ACHN (cell line): ENCODE results near the gene GJB5.

ENCODE experiments used
- DNase-seq: peaks from one replicate; pipeline ENCODE4 v3.0.0-alpha.2; 2015
- in situ Hi-C: cut with HindIII; loops from 2 replicates; pipeline ENCODE4 v1.10.0; 2017; ENCODE audit warnings: low sequenced_read_pairs, low pct_ligation_motif_present, low pct_unique_long_range_greater_than_20kb

GJB5 gene

DNA sequence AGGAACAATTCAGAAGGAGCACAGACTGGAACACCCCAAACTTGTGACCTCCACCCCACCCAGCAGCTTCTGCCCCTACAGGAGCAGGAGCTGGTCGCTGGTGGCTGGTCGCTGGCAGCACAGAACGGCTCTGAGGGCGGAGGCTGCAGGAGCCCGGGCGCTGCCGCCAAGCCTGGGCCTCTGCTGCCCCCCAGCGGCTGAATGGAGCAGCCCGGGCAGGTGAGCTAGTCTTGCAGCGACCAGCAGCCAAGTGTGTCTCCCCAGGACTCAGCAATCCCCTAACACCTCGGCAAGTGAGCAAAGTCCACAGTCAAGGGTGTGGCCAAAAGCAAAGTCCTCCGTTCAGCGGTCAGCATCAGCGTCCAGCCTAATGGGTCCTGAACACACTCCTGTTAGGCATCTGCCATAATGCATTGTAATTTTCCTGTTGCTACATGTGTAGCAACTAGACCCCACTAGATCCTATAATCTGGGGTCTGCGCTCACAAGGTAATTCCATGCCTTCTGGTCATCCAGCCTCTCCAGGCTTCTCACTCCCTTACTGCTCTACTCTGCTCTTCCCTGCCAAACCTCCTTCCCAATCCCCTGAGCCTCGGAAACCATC, 12.1 kb upstream of the GJB5 start:
- DNase-seq = peak; percentile 60
- in situ Hi-C loops = no loop called here

- DNase-seq = no peak
- in situ Hi-C loops = no loop called here
Measured at GRCh38 chr1:34743775-34744174, 11.1 kb upstream of the GJB5 start.

DNA sequence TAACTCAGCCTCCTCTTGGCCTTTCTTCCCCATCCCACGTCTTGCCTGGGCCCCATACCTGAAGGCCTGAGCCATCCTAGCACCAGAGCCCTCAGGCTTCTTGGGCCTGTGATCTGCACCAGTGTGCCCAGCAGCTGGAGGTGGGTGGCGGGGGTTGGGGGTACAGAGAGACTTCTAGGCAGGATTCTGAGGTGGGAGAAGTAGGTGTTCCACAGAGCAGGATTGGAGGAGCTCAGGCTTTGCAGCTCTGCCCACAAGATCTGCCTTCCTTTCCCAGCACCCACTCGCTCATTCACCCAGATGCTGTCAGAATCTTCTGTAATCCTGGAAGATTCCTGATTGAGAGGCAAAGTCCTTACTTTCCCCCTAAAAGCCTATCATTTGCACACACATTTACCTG, 10.0 kb upstream of the GJB5 start:
- in situ Hi-C loops = no loop called here
- no peak for DNase-seq

DNA sequence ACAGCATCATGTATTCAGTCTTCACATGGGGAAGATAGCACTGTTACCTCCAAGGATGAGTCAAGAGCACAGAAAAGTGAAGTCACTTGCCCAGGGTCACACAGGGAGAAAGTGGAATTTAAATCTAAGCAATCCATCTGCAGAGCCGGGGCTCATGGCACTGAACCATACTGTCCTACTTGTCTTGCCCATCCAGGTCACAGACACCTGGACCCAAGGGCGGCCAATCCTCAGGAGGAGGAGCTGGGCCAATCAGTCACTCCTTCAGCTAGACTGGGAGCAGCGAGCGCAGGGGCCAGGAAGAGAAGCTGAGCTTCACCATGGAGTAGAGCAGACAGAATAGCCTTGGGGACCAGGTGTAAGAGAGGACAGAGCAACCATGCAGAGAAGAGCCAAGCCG, 9.2 kb upstream of the GJB5 start:
- no peak for DNase-seq
- in situ Hi-C loops = no loop called here

DNA sequence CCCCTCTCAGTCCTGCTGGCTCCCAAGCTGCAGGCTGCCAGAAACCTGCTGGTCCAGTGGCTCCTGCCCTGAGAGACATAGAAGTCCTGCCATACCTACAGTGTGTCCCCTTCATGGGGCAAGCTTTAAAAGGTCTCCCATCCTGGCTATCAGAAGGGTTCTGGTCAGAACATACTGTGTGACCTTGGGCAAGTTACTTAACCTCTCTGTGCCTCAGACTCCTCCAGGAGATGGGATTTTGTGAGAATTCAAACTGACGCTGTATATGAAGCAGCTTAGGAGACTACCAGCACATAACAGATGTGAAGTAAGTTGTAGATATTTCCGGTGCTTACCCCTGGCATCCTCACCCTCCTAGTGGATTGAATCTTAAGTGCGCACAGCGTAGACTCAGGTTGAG, 8.7 kb upstream of the GJB5 start:
- in situ Hi-C loops = no loop called here
- DNase-seq = no peak

DNA sequence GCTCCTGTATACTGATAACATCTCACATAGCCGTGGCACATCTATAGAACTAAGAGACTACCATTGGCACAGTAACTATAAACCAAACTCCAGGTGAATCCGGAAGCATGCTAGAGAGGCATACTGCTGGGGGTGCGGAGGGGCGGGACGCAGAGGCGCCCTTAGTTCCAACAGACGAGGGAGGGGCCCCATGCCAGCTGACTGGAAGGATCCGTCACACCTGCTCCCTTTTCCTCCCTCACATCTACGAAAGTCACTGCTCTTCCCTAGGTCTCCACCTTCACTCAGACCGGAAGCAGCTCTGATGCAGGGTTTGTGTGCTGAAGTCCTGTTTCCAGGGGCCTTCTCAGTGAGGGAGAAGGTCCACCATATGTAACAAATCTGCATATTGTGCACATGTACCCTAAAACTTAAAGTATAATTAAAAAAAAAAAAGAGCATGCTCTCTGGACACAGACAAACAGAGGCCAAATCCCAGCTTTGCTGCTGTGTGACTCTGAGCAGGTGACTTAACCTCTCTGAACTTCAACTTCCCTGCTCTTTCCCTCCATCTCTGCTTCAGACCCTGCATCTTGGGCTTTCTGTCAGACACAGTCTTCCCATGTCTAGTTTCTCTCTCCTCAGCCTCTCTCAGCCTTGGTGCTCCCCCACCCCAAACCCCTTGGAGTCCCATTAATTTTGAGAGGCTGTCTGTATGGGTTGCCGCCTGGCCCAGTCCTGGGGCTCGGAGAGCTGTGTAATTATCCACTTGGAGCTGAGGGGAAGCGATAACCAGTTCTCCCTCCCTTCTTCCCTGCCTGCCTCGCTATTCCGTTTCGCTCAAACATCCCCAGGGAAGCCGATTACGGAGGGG, 7.8 kb upstream of the GJB5 start:
- in situ Hi-C loops = no loop called here

DNA sequence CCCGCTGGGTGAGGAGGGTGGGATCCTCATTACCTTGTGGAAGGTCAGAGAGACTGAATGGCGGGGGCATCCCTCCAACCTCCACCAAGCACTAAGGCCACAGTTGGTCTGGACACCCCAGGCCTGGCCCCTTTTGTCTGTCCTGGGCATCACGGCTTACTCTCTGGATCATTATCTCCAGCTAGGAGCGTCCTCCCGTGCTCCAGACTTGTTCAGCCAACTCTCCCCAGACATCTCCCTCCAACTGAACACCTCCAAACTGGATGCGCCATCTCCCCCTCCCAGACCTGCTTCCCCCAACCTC, 7.3 kb upstream of the GJB5 start:
- no peak for DNase-seq
- in situ Hi-C loops = no loop called here

More for the DNA sequence above, 7.8 kb upstream of the GJB5 start:
- no peak for DNase-seq

DNA sequence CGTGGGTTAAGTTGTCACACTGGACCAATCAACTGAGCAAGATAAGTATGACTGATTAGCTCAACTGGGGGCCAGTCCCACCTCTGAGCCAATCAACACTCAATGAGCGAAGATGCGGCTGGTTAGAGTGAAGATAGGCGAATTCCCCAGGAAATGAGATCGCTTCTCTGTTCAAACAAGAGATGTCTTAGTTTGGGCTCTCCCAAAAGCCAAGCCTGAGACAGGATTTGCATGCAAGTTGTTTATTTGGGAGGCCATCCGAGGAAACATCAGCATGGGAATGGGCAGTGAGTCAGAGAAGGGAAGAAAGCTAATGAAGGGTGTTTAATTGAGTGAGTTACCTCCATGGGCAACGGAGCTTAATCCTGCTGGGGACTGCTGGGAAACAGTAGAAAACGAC, 4.9 kb upstream of the GJB5 start:
- DNase-seq = no peak
- in situ Hi-C loops = no loop called here

DNA sequence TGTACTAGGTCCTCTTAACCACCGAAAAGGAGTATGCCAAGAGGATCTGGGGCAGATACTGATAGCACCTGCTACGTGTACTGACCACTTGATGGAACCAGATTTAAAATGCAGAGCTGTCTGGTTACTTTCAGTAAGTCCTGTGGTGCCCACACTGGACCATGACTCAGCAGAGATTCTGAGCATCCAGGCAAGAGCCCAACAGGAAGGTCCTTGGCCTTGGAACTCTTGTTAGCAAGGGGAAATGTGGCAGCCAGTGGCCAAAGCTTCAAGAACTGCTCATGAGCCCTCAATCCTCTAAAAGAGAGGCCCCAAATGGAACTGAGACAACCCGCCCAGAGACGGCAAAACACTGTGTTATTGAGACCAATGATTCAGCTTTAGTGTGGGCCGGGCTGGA, 4.2 kb upstream of the GJB5 start:
- DNase-seq = no peak
- in situ Hi-C loops = no loop called here

- DNase-seq = no peak
- in situ Hi-C loops = no loop called here
Measured at GRCh38 chr1:34753163-34753562, 1.7 kb upstream of the GJB5 start.

- in situ Hi-C loops = no loop called here
- DNase-seq = no peak
Measured at GRCh38 chr1:34755961-34756360, 1.1 kb downstream of the GJB5 start.

- no peak for DNase-seq
- in situ Hi-C loops = no loop called here
Measured at GRCh38 chr1:34757386-34757785, 2.5 kb downstream of the GJB5 start.

- DNase-seq = peak; percentile 62
- in situ Hi-C loops = no loop called here
Measured at GRCh38 chr1:34758751-34759150, 3.9 kb downstream of the GJB5 start.

DNA sequence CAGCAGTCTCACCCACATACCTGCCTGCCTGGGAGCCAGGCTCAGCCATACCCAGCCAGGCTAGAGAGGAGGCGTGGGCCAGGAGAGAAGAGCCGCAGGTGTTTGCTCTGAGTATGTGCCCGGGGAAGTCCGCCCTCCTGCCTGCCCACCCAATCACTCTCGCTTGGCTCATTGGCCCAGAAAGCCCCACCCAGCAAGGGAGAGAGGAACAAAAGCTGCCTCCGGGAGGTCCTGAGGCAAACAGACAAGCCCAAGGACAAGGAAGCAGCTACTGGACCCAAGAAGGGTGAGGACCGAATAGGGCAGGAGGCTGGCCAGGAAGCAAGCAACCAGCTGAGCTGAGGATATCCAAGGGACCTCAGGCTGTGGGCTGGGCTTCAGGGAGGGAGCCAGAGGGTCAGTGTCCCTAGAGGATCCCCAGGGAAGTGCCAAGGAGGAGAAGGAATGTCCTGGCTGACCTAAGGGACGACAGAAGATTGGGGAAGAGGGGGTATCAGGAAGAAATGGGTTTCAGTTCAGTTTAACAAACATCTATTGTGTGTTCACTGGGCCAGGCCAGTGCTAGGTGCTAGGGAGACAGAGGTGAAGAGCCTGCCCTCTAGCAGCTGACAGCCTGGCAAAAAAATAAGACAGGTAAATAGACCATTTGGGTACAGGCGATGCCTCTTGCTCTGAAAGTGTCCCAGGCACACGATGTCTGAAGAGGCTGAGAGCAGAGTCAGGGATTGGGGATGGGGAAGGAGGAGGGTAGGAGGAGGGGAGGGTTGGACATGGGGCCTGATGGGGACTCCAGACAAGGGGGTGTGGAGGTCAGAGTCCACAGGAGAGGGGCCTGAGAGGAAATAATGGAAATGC, 4.9 kb downstream of the GJB5 start, which contains the start of gene GJB4:
GJB4 (plus strand) TSS at position 238 of the 855 bp plus-strand sequence. CDS start 1,515 bp downstream, outside the sequence.
- DNase-seq = no peak
- in situ Hi-C loops = no loop called here

GRCh38 chr1:34761176-34761761, 6.4 kb downstream of the GJB5 start:
- DNase-seq = no peak
- in situ Hi-C loops = no loop called here

- in situ Hi-C loops = no loop called here
Measured at GRCh38 chr1:34761776-34762307, 7.0 kb downstream of the GJB5 start.

DNA sequence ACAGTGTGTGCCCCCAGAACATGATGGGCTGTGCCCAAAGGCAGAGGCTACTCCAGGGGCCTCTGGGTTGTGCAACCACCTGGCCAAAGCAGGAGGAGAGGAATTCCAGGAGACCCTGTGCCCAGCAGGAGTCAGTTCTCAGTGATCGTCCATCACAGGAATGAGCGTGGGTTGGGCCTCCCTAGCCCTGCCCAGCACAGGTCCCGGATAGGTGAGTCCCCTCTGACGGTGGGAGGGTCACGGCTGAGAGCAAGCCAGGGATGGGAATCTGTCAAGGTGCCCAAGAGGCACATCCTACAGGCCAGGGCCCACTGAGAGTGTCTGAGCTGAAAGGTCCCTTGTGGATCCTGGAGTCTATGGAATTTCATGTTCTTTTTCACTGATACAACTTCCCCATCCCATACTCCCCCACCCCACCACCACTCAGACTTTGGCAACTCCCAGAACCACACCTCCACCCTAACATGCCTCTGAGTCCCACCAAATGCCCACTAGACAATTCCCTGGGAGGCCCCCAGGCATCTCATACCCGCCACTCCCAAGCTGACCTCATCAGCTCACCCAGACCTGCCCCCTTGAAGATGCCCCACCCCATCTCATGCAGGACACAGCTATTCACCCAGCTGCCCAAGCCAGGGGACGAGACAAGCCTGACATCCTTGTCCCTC, 7.8 kb downstream of the GJB5 start:
- DNase-seq = no peak
- in situ Hi-C loops = no loop called here

More at GRCh38 chr1:34761776-34762307, 7.0 kb downstream of the GJB5 start:
- no peak for DNase-seq

DNA sequence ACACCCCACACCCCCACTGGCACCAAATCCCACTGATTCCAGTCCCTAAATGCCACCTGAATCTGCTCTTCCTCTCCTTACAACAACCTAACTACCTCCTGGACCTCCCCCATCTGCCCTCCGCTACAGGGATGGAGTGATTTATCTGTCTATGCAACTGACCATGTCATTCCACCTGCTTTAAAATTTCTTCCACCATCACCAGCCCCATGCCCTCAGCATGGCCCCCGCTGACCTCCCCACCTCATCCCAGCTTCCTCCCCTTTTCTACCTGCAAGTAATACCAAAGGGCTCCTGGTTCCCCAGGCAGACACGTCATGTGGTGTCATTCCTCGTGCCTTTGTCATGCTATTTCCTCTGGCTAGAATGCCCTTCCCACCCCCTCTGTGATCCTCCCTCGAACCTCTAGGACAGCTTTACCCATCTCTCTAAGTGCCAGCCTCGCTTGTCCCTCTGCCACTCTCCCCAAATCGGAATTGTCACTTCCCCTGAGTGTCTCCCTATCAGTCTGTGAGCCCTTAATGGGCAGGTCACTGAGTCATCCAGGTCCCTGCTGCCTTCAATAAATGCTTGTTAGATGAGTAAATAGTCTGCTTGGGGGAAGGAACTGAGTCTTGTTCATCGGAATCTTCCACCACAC, 8.4 kb downstream of the GJB5 start:
- peak; percentile 62 for DNase-seq
- in situ Hi-C loops = no loop called here
